Measurements from ENCODE around the gene RHOU.

The RHOU gene

GRCh38 chr1:228782662-228783417 is 47.6 kb downstream of the RHOU start:
- Mint-ChIP-seq H3K4me1 (no peaks in the 10 kb centered on the region), H3K4me3 (no peak overlapping the region), H3K9me3 (no peaks in the 10 kb centered on the region), H3K27me3 (no peaks in the 10 kb centered on the region), H3K27ac (no peak overlapping the region)
- no peak for DNase-seq
- no peak for ATAC-seq

GRCh38 chr1:228783418-228784040 is 48.2 kb downstream of the RHOU start:
- DNase-seq (no peak), ATAC-seq (no peak)
- Mint-ChIP-seq H3K9me3 (no peaks in the 10 kb centered on the region), H3K27ac (no peak overlapping the region), H3K4me3 (no peak overlapping the region), H3K27me3 (no peaks in the 10 kb centered on the region), H3K4me1 (no peaks in the 10 kb centered on the region)

- Mint-ChIP-seq H3K9me3 (no peaks in the 10 kb centered on the region), H3K27ac (no peak overlapping the region), H3K4me1 (no peaks in the 10 kb centered on the region), H3K27me3 (no peaks in the 10 kb centered on the region), H3K4me3 (no peak overlapping the region)
- DNase-seq (no peak), ATAC-seq (no peak)
Observed at GRCh38 chr1:228784181-228784580, 48.9 kb downstream of the RHOU start.

DNA sequence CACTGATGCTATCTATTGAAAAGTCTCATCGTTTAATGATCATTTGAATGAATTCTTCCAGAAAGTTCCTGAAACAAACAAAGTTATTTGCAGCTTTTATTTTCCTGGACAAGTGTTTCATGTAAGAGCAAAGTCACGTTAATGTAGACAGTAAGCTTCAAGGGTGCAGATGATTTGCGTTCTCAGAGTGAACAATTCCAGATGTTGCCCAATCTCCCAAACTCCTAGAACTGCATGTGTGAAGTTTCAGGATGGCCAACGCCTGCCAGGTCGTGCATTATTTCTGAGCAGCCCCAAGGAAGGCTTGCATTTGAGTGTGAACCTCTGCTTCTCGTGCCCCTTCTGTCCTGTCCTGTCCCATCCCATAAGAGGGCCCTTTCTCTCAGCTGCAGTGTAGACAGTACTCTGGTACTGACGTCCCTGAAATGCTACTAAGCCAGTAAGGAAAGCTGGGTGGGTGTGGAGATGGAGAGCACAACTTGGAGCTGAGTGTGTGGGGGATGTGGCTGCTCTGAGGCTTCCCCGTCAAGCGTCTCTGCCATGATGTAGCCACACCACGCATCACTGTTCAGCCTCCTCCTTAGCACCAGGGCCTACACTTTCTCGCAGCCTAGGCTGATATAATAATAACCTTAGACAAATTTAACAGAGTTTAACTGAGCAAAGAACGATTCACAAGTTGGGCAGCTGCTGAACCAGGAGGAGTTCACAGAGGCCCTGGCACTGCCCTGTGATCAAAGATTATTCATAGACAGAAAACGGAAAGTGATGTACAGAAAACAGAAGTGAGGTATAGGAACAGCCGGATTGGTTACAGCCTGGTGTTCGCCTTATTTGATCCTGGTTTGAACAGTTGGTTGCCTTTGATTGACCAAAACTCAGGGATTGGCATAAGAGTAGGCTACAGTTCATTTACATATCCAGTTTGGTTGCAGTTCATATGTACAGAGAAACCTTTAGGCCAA is 50.4 kb downstream of the RHOU start:
- DNase-seq = no peak
- ATAC-seq = no peak
- no peaks in the 10 kb centered on the region for H3K27me3 Mint-ChIP-seq
- H3K4me3 Mint-ChIP-seq = no peak overlapping the region
- no peaks in the 10 kb centered on the region for H3K9me3 Mint-ChIP-seq
- no peak overlapping the region for H3K27ac Mint-ChIP-seq
- H3K4me1 Mint-ChIP-seq = peaks cover 4% of the 10 kb centered on the region

DNA sequence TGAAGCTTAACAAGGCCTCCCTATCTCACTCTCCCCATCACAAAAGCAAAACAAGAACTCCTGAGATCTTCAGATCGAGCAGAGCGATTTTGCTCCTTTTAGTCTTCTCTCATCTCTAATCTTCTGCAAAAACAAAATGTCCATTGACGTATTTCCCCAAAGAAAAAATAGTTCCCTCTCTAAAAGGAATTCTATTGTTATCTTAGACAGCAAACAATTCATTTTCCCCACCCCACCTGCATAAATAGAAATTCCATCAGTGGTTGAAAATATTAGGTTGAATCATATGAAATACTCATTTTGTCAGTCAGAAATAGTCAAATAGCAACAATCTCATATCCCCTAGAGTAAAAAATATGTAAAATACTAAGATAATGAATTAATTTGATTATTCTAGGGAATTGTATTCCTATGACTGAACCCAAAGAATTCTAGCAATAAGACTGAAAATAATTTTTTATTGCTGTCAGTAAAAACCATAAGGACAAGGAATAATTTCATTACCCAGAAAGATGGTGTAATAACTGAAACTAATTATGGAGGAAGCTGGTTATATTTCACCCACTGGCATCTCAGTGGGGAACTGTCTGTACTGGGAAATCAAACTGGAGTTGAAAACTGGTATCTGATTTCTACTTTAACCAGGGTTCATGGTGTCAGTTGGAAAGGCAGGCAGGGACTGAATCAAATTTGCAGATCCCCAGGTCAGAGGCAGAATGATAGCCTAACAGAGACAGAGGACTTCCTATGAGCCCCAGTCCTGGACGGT is 51.3 kb downstream of the RHOU start:
- H3K9me3 Mint-ChIP-seq = no peaks in the 10 kb centered on the region
- H3K4me1 Mint-ChIP-seq = peaks cover 10% of the 10 kb centered on the region
- no peak overlapping the region for H3K4me3 Mint-ChIP-seq
- DNase-seq = no peak
- ATAC-seq = no peak
- H3K27me3 Mint-ChIP-seq = no peaks in the 10 kb centered on the region
- H3K27ac Mint-ChIP-seq = no peak overlapping the region

DNA sequence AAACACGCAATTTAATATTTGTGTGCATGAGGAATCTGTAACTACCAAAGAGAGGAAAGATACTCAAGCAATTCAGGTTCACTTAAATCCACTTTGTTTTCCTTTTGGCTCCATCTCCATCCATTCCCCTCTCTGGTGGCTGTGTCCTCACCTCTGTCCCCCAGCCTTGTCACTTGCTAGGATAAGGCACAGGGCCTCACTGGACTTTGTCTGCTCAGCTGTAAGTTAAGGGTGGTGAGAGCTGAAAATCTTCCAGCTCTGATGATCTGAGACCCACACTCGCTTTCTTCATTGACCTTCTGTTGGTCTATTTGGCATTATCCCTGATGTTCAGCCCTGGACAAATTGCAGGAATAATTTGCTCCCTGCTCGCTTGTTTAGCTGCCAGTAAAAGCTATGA is 56.5 kb downstream of the RHOU start:
- peaks cover 18% of the 10 kb centered on the region for H3K4me1 Mint-ChIP-seq
- no peaks in the 10 kb centered on the region for H3K9me3 Mint-ChIP-seq
- H3K4me3 Mint-ChIP-seq = no peak overlapping the region
- H3K27me3 Mint-ChIP-seq = no peaks in the 10 kb centered on the region
- ATAC-seq (no peak), DNase-seq (no peak)
- no peak overlapping the region for H3K27ac Mint-ChIP-seq

GRCh38 chr1:228792601-228793000 is 57.3 kb downstream of the RHOU start:
- no peak overlapping the region for H3K4me3 Mint-ChIP-seq
- H3K27ac Mint-ChIP-seq = no peak overlapping the region
- no peak for ATAC-seq
- DNase-seq = no peak
- peaks cover 24% of the 10 kb centered on the region for H3K4me1 Mint-ChIP-seq
- no peaks in the 10 kb centered on the region for H3K27me3 Mint-ChIP-seq
- H3K9me3 Mint-ChIP-seq = no peaks in the 10 kb centered on the region

- no peaks in the 10 kb centered on the region for H3K27me3 Mint-ChIP-seq
- peaks cover 24% of the 10 kb centered on the region for H3K4me1 Mint-ChIP-seq
- peak; percentile 22 for ATAC-seq
- peak; percentile 12 to 36 for DNase-seq
- no peak overlapping the region for H3K27ac Mint-ChIP-seq
- no peak overlapping the region for H3K4me3 Mint-ChIP-seq
- no peaks in the 10 kb centered on the region for H3K9me3 Mint-ChIP-seq
Observed at GRCh38 chr1:228793032-228793431, 57.8 kb downstream of the RHOU start.

GRCh38 chr1:228794173-228794572 is 58.9 kb downstream of the RHOU start:
- Mint-ChIP-seq H3K4me1 (peaks cover 24% of the 10 kb centered on the region), H3K9me3 (no peaks in the 10 kb centered on the region), H3K4me3 (no peak overlapping the region), H3K27me3 (no peaks in the 10 kb centered on the region), H3K27ac (no peak overlapping the region)
- DNase-seq (peak; percentile 30 to 49), ATAC-seq (peak; percentile 81)

DNA sequence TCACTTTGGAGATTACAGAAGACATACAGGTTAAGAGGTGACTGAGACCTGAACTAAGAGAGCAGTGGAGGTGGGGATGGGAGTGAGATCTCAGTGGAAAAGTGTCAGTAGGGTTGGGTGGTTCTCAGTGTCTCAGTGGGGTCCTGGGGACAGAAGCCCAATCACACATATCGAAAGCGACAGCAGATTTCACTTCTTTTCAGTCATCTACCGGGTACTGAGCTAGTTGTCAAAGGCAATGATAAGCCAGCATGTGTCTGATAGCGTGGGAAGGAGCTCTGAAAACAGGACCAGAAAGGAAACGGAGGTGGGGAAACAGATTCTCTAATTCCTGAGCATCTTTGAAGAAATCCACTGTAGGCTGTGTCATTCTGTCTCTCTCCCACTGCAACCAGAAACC is 59.5 kb downstream of the RHOU start:
- peak; percentile 9 to 46 for DNase-seq
- ATAC-seq = peak; percentile 80
- Mint-ChIP-seq H3K9me3 (no peaks in the 10 kb centered on the region), H3K4me1 (peaks cover 28% of the 10 kb centered on the region), H3K27ac (no peak overlapping the region), H3K27me3 (no peaks in the 10 kb centered on the region), H3K4me3 (no peak overlapping the region)

DNA sequence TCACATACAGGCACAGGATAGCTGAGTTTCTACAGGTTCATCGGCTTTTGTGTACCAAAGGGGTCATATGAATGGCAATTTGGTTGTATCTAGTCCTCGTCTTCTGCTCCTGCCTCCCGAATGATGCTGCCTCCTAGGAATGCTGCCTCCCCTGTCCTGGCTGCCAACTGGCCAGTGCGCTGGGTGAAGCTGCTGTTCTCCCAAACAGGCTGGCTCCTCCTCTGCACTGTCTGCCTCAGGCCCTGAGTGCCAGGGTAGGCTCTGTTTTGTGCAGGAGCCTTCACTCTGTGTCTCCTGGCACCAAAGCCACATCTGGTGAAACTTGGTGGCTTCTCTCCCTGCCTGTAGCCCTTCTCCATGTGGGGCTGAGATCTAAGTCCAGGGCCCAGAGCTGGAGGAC is 60.3 kb downstream of the RHOU start:
- no peak overlapping the region for H3K27ac Mint-ChIP-seq
- peaks cover 29% of the 10 kb centered on the region for H3K4me1 Mint-ChIP-seq

More for the DNA sequence above, 60.3 kb downstream of the RHOU start:
- peaks cover 0 to 4% of the 10 kb centered on the region in 2 donors for H3K9me3 Mint-ChIP-seq
- H3K4me3 Mint-ChIP-seq = no peak overlapping the region
- DNase-seq = no peak
- no peak for ATAC-seq
- no peaks in the 10 kb centered on the region for H3K27me3 Mint-ChIP-seq
